Heart left ventricle (tissue), 13 donors: ENCODE results near the gene SMIM11.

ENCODE experiments used
- CTCF ChIP-seq, 12 donors: fragments of 200-600 bp; sonication (generic) in 4 of 12; IDR thresholded peaks; one replicate each; pipeline versions ENCODE4 v1.5.0 to v1.8.0; 2018 to 2022; ENCODE audit warnings: antibody characterized with exemption in 12 of 12, mild to moderate bottlenecking in 5 of 12
- POLR2A ChIP-seq, 2 donors: fragments of 450-650 bp; IDR thresholded peaks; one replicate each; pipeline ENCODE4 v1.6.1; 2017; ENCODE audit warnings: antibody characterized with exemption in 2 of 2, mild to moderate bottlenecking in 2 of 2, moderate library complexity in 2 of 2
- donor health status: ischemic (EF 13 %, LVEDD 7.1; RV severe dilation, severe dysfunction).
- donor health status: DM: no; HTN: yes; CAD: no.
- donor health status: DM: no; HTN: no; CAD: no.
- donor health status: ischemic (EF 25% LVEDD 6.9; RV normal size, moderate dysfunction).
- donor health status: ischemic (EF 25% LVEDD 5.7; RV mildly dilated, moderate dysfunction).
- donor health status: ischemic (EF 35%, LVEDD 5.7; RV mildly dilated, moderate dysfunction).
- donor health status: nonischemic (EF 11% LVEDD 7.7; RV severe dilation, severe dysfunction).
- donor health status: DM: yes; HTN: yes; CAD: no.
- donor health status: PGD.
- donor health status: ischemic (EF 29% LVEDD 5.4; RV normal size, mild dysfunction).
- donor health status: nonischemic (EF 23%, LVEDD 6.1; RV moderate dilation, normal function).

- no peak for TF ChIP-seq CTCF (IDR thresholded peaks at IDR 0.05)
- TF ChIP-seq POLR2A (IDR thresholded peaks at IDR 0.05) = no peak
Observed at GRCh38 chr21:34372321-34372720, 3.0 kb upstream of the SMIM11 start.
